Cerebellar nuclear complex (tissue), 1 donor: ENCODE results near the gene NIN.
"Not testable (repeated sequence)": the region's sequence is repeated elsewhere in the genome, so short reads cannot be mapped to it uniquely, and the experiment has no call there.

Experiments used
- DNase-seq, 2 experiments: peaks; one replicate each; lab custom pipeline; 2025; lab: John Stamatoyannopoulos, UW

The NIN gene

GRCh38 chr14:50719911-50720759 is 110.8 kb downstream of the NIN start:
- no peak for DNase-seq

GRCh38 chr14:50718949-50719348 is 112.0 kb downstream of the NIN start:
- no peak for DNase-seq

DNA sequence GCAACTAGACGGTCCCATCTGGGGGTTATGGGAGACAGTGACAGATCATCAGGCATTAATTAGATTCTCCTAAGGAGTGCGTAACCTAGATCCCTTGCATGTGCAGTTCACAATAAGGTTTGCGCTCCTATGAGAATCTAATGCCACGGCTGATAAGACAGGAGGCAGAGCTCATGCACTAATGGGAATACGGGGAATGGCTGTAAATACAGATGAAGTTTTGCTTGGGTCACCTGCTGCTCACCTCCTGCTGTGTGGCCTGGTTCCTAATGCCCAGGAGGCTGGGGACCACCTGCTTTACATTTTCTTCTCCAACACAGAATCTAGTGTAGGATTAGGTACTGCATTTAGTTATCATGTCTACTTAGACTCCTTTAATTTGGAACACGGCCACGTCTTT is 113.2 kb downstream of the NIN start:
- DNase-seq = no peak

DNA sequence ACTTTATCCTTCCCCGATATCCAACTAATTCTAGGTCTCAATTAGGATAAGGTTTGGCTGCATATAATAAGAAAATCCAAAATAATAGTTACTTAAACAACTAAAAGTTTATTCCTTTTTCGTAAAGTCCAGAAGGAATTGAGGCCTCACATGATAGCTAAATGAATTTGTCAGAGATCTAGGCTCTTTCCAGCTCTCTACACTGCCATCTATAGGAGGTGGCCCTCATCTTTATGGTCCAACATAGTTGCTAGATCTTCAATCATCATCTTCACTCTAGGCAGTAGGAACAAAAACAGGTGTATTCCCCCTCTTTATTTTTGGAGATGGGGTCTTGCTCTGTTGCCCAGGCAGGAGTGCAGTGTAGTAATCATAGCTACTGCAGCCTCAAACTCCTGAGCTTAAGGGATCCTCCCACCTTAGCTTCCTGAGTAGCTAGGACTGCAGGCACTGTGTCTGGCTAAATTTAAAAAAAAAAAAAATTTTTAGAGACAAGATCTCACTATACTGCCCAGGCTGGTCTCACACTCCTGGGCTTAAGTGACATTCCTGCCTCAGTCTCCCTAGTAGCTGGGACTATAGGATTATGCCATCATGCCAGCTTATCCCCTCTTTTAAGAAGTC is 116.4 kb downstream of the NIN start:
- no peak for DNase-seq

GRCh38 chr14:50711043-50711442 is 119.9 kb downstream of the NIN start:
- DNase-seq = no peak

DNA sequence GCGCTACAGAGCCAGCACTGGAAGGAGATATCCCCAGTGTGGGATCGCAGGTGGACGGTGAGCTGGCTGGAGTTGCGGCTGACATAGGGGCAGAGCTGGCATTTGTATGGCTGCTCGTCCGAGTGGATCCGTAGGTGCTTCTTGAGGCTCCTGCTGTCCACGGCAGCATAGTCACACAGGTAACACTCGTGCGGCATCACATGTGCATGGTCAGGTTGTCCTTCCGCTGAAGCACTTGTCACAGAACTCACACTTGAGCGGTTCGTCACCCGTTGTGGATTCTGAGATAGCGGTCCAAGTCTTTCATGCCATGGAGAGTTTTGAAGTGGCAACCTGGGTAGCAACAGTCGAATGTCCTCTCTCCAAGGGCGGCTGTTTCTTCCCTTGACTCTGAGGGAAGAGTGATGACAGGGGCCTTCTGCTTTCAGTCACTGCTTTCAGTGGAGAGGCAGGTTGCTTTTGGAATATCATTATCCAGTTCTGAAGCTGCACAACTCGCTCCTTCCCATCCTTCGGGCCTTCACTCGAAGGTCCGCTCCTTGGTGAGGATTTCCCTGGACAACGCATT is 125.9 kb downstream of the NIN start:
- no peak for DNase-seq

GRCh38 chr14:50704454-50705010 is 126.4 kb downstream of the NIN start:
- no peak for DNase-seq

GRCh38 chr14:50697659-50698290 is 133.2 kb downstream of the NIN start:
- DNase-seq = no peak

GRCh38 chr14:50694260-50694659 is 136.7 kb downstream of the NIN start:
- not testable (repeated sequence) for DNase-seq

DNA sequence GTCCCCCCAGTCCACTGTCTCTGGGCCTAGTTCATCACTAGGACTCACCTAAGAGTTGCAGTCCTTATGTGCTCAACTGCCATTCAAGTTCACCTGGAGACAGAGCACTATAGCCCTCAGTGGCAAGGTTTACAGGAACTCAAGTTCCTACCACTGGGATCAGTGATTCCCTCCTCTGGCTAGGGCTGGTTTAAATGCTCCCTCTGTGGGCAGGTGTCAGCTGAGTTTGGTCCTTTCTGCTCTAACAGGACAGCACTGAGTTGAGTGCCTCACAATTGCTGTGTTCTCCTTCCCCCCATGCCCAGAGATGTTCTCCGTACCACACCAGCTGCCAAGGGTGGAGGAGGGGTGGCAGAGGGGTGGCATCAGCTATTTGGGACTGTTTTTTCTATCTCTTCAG is 142.1 kb downstream of the NIN start:
- no peak for DNase-seq

DNA sequence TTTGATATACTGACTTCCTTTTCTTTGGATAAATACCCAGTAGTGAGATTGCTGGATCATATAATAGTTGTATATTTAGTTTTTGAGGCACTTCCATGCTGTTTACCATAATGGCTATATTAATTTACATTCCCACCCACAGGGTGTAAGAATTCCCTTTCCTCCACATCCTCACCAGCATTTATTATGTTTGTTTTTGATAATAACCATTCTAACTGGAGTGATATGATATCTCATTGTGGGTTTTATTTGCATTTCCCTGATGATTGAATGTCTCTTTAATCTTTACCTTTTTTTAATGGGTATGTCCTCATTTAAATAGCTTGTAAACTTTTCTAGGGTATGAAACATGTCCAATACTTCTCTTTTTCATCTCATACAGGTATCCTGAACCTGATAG is 151.3 kb downstream of the NIN start:
- no peak for DNase-seq

DNA sequence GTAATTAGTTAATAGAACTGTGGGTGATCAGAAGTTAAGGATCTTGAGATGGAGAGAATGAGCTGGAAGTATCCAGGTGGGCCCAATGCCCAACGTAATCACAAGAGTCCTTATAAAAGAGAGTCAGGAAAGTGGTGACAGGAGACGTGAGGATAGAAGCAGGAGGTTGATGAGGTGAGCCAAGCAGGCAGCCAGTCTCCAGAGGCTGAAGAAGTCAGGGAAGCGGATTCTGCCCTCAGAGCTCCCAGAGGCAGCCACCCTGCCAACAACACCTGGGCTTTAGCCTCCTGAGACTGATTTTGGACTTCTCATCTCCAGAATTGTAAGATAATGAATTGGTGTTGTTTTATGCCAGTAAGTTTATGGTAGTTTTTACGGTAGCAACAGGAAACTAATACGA is 152.8 kb downstream of the NIN start:
- DNase-seq = no peak

DNA sequence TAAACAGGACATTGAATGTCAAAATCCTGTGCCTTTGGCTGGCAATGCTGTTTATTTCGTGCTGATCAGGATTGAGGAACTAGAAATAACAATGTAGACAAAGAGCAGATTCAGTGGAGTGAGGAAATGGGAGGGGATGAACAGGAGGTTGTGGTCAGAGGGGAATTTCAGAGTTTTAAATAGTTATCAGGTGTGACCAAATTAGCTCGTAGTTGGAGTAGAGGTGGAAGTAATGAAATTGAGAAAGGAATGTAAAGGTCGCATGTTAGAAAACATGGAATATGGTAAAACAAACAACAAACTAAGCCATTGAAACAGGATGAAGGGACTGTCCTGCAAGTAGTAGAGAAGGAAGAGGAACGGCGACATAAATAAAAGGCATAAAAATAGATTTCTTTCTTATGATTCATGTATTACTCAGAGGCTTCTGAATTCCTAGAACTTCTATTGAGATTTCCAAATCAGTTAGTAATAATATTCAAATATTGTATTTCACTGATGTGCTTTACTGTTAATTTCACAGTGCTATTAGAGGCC is 153.4 kb downstream of the NIN start:
- no peak for DNase-seq

- no peak for DNase-seq
Observed at GRCh38 chr14:50676814-50677516, 154.0 kb downstream of the NIN start.

DNA sequence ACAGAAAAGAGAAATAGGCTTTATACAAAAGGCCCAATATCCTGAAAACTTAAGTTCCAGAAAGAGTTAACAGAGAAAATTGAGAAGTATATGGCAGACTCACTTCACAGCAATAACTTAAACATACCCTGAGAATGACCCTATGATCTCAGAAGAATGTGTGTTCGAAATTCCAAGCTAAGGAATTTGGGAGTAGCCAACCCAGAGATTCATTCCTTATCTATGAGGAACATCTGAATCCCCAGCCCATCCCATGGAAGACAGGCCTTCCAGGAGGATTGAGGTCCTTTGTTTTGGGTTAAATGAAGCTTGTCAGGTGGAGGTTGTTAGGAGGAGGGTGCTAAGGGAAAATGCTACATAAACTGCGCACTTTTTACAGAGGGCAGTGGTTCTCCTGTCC is 155.4 kb downstream of the NIN start:
- DNase-seq = no peak

DNA sequence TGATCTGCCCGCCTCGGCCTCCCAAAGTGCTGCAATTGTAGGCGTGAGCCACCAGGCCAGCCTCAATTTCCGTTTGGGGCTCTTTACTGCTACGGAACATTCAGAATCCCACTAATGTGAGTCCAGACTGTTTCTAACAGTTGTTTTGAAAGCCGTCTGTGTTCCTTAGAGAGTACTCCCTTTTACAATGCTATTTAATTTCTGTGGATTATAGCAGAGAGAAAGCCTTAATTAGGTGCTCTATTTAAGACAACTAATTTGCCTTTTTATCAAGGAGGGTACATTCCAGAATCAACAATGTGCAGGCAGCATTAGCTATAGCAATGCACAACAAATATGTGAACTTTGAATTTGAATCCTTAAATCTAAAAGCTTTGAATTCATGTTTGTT is 160.1 kb downstream of the NIN start:
- DNase-seq = no peak

GRCh38 chr14:50670196-50670865 is 160.6 kb downstream of the NIN start:
- DNase-seq = no peak
